ENCODE data around the gene ITGA2. TPM values are rescaled to one million over a fixed set of nuclear protein-coding genes. Genes with fewer than 3 reads are reported as not detected.
"Not testable (repeated sequence)": the region's sequence is repeated elsewhere in the genome, so short reads cannot be mapped to it uniquely, and the experiment has no call there.

ITGA2 gene
- total RNA-seq, 1 experiment from 2014 or later: 32.0 TPM

DNA sequence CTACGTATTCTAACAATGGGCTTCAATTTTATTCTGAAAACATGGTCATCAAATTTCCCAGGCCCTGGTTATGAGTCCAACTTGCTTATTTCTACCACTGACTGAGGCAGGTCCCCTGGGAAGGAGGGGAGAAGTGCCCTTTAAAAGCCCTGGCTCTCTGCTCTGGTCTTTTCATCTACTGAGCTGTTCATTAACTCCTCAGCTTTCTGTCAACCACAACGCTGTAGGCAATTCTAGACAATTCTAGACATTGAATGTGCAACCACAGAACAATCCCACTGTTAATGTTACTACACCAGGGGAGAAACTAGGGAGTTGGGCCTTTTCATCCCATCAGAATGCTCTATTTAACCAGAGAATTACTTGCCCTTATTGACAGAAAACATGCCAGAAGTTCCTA, 110.4 kb downstream of the ITGA2 start:
- no peak for DNase-seq (ENCODE audit: low read depth)

DNA sequence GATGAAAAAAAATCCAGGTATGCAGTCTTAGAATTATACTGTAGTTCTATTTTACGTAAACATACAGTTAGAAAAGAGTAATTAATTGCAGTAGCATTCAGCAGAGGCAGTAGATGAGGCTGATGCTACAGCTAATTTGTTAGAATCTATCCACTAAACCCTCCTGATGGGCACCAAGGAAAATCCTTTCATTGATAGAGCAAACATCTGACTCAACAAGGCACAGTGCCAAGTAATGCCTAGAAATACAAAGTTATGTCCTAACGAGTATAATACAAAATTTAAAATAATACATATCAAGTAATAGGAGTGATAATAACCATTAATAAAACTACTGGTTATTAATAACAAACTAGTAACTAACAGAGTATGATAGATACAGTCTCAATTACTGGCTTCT, 111.5 kb downstream of the ITGA2 start:
- DNase-seq (ENCODE audit: low read depth): no peak

DNA sequence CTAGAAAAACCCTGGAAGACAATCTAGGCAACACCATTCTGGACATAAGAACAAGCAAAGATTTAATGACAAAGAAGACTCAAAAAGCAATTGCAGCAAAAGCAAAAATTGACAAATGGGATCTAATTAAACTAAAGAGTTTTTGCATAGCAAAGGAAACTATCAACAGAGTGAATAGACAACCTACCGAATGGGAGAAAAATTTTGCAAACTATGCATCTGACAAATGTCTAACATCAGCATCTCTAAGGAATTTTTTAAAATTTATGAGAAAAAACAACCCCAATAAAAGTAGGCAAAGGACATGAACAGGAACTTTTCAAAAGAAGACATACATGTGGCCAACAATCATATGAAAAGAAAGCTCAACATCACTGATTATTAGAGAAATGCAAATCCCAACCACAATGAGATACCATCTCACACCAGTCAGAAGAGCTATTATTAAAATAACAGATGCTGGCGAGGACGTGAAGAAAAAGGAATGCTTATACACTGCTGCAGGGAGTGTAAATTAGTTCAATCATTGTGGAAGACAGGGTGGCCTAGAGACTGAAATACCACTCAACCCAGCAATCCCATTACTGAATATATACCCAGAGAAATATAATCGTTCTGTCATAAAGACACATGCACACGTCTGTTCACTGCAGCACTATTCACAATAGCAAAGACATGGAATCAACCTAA, 116.6 kb downstream of the ITGA2 start:
- no peak for DNase-seq (ENCODE audit: low read depth)

DNA sequence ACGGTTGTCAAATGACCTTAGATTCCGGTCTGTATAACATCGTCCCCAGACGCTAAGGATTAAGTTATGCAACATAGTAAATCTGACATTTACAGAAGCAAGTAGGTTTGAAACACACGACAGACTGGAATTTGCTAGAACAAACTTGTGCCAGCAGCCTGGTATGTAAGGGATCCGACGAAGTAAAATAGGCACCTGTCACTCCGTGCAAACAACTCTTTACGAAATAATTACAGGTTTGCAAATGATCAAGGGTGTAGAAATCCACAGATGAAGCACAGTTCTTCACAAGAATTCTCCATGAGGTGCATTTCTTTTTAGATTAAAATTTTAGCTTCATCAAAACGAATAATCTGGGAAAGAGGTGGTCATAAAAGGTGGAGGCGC, 119.9 kb downstream of the ITGA2 start:
- no peak for DNase-seq (ENCODE audit: low read depth)

DNA sequence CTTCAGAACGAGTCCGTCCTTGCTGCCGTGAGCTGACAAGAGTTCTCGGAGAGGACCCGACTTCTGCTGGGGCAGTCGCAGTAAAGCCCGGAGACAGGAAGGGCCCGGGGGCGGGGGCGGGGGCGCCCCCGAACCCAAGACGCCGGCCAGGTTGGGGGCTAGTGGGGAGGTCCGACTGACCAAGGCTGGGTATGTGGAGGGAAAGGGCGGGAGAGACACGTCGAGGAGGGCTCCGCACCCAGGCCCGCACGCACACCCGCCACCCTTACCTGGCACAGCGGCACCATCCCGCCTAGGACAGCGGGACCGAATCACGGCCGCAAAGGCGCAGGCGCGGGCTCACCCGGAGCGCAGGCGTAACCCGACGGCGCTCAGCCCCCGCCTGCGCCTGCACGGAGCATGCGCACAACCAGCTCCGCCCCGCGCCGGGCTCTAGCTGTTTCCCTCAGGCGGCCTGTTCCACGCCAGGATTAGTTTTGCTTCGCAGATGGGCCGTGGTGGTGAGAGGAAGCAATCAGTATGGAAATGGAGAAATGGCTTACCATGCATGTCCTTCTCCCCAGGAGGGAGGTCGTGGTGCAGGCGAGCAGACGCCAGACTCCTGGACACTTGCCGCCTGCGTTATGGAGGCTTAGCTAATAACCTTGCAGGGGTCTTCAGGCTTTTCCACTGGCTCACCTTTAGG, 120.4 kb downstream of the ITGA2 start, which contains the start of gene MOCS2:
Gene MOCS2 (minus strand): TSS at position 315 of the 685 bp plus-strand sequence. CDS start 2,583 bp downstream, outside the sequence.
- peak; percentile 96 for DNase-seq (ENCODE audit: low read depth)

DNA sequence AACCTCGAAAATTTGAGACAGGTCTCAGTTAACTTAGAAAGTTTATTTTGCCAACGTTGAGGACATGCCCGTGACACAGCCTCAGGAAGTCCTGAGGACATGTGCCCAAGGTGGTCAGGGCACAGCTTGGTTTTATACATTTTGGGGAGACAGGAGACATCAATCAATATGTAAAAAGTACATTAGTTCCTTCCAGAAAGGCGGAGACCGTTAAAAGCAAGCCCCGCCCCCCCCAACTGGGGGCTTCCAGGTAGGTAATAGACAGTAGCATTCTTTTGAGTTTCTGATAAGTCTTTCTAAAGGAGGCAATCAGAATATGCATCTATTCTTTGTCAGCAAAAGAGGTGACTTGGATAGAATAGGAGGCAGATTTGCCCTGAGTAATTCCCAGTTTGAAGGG, 121.0 kb downstream of the ITGA2 start:
- DNase-seq (ENCODE audit: low read depth): no peak

DNA sequence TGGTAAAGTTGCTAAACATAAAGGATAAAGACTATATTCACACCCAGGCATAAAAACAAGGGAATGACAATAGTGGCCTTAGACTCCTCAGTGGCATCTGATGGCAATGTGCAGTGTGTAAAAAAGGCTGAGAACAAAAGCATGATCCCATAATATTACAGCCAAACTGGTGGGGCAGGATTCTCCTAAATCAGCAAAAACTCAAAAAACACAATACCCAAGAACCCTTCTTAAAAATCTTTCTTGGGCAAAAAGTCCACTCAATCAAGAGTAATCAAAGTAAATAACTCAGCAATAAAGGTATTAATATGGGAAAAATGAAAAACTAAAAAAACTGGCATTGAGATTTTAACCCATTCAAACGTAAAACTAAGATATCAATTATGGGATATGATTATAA, 122.0 kb downstream of the ITGA2 start:
- no peak for DNase-seq (ENCODE audit: low read depth)

DNA sequence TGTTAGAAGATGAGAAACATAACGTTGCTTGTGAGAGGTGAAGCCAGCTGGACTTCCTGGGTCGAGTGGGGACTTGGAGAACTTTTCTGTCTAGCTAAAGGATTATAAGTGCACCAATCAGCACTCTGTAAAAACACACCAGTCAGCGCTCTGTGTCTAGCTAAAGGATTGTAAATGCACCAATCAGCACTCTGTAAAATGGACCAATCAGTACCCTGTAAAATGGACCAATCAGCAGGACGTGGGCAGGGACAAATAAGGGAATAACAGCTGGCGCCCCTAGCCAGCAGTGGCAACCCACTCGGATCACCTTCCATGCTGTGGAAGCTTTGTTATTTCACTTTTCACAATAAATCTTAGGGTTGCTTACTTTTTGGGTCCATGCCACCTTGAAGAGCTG, 123.2 kb downstream of the ITGA2 start:
- not testable (repeated sequence) for DNase-seq (ENCODE audit: low read depth)

DNA sequence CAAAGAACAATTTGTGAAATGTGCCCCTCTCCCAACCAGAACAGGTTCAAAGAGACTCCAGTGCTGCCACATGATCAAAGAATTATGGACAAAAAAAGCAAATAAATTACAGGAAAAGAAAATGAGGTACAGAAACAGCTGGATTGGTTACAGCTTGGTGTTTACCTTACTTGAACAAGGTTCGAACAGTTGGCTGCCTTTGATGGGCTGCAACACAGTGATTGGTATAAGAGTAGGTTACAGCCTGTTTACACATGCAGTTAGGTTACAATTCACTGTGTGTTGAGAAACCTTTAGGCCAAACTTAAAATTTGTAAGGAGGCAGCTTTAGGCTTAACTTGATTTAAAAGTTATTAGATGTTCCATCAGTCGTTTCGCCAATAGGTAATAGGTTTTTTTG, 123.8 kb downstream of the ITGA2 start:
- no peak for DNase-seq (ENCODE audit: low read depth)

DNA sequence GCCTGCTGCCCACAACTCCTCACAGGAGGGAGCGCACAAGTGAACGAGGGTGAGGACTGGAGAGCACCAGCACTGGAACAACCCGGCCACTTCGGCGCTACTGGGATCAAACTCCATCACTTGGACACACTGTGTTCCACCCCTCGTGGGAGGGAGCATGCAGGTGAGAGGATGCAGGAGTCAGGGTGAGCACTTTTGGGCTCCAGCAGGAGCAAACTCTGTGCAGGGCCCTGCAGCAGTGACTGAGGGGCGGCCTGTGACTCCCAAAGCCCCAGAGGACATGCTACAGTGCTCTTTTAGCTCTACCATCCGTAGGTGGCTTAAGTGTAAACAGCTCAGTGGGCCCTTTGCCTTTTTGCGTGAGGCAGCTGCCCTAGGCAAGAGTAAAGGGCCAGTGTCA, 124.8 kb downstream of the ITGA2 start:
- no peak for DNase-seq (ENCODE audit: low read depth)

DNA sequence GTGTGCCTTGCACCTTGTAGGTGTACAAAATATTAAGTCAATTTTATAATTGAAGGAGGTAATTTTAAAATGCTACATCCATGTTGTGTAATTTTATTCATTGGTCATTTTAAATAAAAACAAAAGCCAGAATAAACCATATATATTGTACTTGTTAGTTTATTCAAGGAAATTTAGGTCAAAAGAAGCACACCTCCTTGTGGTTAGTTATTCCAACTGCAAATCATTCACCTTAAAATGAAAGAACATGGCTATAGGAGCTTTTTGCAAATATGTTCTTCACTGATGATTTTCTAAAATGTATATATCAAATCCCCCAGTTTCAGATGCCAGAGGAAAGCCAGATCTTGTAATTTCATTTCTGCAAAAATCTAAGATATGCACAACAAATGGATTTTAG, 125.8 kb downstream of the ITGA2 start:
- DNase-seq (ENCODE audit: low read depth): no peak

DNA sequence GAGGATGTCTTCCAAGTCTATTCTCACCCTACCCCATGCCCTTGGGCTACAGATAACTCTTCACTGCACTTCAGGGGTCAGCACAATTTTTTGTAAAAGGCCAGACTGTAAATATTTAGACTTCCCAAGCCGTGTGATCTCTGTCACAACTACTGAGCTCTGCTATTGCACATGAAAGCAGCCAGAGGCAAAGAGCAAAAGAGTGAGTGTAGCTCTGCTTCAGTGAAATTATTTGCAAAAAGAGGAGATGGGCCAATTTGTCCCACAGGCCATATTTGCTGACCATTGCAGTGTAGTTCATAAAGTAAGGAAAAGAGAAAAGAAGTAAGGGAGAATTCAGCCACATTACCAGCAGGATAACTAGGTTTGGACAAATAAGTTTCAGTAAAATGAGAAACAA, 127.4 kb downstream of the ITGA2 start:
- DNase-seq (ENCODE audit: low read depth): no peak

DNA sequence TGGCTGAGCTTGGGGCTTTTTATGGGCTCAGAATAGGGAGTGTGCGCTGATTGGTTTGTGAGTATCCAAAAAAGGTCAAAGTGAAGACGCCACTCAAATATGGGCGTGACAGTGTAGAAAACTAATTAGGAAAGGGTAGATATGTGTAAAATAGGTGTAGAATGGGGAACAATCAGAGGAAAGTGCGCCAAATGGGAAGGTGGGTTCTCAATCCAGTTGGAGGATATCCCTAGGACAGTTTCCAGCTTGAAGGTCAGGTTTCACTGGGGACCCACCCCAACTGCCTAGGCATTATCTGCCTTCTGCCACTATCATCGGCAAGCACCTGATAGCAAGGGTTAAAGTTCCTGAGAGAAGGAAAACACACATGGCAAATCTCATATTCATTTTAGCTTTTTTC, 129.7 kb downstream of the ITGA2 start:
- DNase-seq (ENCODE audit: low read depth): no peak

DNA sequence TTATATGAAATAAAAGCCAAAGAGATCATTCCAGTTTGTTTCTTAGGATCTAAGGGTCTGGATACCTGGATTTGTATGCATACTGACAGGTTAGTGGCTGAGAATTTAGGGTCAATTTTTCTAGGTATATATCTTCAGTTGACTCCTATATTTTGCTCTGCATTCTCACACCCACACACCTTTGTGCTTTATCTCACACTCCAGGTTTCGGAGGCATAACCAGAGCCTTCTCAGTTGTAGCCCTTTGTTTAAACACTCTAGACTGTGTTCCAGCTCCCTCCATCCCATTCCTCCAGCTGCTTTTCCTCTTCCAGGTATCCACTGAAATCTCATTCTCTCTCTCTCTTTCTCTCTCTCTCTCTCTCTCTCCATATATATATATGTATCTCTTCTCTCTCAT, 131.0 kb downstream of the ITGA2 start:
- no peak for DNase-seq (ENCODE audit: low read depth)

DNA sequence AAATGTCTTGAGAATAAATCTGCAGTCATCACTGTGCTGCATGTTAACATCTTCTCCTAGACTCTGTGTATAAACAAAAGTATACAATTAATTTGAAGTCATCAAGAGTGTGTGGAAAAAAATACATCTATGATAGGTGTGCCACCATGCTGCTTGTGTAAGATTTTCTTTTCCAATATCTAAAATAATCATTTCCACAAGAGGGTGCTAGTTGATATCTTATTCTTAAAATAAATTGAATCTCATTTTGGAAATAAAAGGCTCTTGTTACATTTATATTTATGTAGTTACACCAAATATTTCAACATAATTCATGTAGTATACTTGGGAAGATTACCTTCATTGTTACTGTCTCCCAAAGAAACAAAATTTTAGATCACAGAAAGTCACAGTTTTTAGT, 134.6 kb downstream of the ITGA2 start:
- no peak for DNase-seq (ENCODE audit: low read depth)

DNA sequence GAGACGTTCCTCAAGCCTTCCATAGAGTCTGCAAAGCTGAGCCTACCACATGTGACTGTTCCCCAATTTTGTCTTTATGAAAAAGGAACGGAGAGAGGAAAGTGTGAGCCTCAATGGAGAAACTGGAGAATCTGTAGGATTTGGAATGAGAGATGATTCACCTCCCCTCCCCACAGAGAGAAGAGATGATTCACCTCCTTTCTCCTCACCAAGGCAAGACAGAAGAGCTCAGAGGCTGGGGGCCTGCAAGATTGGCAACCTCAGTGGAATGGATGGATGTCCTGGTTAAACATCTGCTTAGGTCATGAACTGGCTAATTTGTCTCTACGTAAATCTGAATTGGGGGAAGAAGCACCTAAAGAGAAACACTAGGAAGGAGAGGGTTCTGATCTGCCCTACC, 137.4 kb downstream of the ITGA2 start:
- peak; percentile 38 for DNase-seq (ENCODE audit: low read depth)

DNA sequence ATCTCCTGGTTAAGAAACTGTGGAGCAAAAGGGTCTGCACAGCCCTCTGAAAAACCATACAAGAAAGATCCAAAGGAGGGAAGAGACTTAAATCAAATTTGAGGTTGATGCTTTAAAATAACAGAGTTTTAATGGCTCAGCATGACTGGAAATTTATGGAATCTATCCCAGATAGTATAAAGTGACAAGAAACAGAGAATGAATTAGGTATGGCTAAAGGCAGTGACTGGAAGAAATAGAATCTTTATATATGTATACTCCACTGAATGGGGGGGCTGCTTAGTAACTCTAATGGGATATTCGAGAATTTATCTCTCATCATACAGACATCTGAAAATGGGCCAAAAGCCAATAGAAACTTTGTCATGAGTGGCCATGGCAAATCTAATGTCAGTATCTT, 138.0 kb downstream of the ITGA2 start:
- DNase-seq (ENCODE audit: low read depth): no peak

DNA sequence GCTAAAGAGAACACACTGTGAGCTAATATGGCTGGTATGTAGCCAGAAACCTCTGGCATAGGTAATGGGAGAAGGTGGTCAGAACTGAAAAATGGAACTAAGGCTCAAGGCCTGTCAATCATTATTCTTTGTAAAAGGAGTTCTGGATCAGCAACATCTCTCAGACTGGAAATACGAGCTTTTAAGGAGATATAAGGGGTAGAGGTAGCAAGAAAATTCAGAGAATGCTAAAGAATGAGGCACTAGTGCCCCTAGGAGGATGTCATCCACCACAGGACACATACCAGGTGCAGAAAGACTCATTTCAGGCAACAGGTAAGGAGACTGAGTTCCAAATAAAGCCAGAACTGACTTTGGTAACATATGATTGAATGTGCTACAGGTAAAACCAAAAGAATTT, 139.3 kb downstream of the ITGA2 start:
- DNase-seq (ENCODE audit: low read depth): no peak

DNA sequence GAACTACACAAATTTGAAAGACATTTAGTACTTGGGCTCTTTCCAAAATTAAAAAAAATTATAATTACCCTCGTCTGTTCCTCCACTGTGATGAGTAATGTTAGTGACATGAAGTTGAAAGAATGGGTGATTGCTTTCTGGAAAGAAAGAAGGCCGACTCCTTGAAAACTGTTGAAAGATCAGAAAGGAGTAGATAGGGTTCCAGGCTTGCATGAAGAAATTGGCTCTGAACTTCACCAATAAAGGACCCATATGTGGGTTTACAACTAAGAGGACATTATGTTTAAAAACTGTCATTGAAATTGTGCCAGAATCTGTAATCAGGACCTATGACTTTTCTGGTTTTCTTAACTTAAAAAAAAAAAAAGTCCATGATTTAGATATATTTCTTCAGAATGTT, 141.1 kb downstream of the ITGA2 start:
- no peak for DNase-seq (ENCODE audit: low read depth)

DNA sequence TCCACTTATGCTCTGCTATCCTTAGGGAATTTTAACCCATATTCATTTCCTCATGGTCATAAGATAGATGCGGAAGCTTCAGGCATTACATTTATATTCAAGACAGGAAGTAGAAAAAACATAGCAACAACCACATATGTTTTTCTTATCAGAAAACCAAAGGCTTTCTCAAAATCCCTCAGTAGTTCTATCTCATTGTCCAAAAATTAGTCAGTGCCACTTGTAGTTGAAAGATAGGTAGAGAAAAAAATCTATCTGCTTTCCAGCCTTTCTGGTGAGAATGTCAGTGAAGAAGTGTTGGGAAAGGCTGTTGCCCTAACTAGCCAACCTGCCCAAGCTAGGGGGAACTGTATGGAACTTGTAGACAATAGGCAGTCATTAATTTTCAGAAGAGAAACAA, 143.9 kb downstream of the ITGA2 start:
- no peak for DNase-seq (ENCODE audit: low read depth)
